SU-DHL-6 (cell line): ENCODE results near the gene CROCC.

Source experiments
- H2AFZ ChIP-seq: fragments of 200-600 bp; sonication (generic); 2 replicates; pipeline ENCODE4 v1.6.1; 2014; ENCODE audit warnings: low read depth, mild to moderate bottlenecking, moderate library complexity, mixed read lengths, antibody characterized with exemption, low read length; ENCODE audit not compliant: severe bottlenecking
- H3F3A ChIP-seq: fragments of 200-600 bp; shearing (Covaris generic); 2 replicates; pipeline ENCODE4 v1.6.0; 2016; ENCODE audit warnings: antibody characterized with exemption, mild to moderate bottlenecking; ENCODE audit not compliant: insufficient read depth
- H3K27ac ChIP-seq: fragments of 200-600 bp; sonication (generic); 2 replicates; pipeline ENCODE4 v1.5.1; 2016; ENCODE audit warnings: low read depth, mild to moderate bottlenecking, low read length, moderate library complexity, mixed read lengths
- H3K27me3 ChIP-seq: fragments of 200-600 bp; sonication (generic), shearing (Covaris generic); 2 replicates; pipeline ENCODE4 v1.6.0; 2014; ENCODE audit warnings: mild to moderate bottlenecking, low read length
- H3K36me3 ChIP-seq: fragments of 200-600 bp; sonication (generic); 2 replicates; pipeline ENCODE4 v1.6.1; 2014; ENCODE audit warnings: mild to moderate bottlenecking, low read length, mixed read lengths
- H3K4me2 ChIP-seq: fragments of 300-600, 200-600 bp; shearing (Covaris generic), sonication (generic); 2 replicates; pipeline ENCODE4 v1.6.0; 2014; ENCODE audit warnings: low read length, low read depth, mild to moderate bottlenecking; ENCODE audit not compliant: poor library complexity, severe bottlenecking
- H3K4me3 ChIP-seq: fragments of 200-600 bp; sonication (generic); 2 replicates; pipeline ENCODE4 v1.5.1; 2014; ENCODE audit warnings: antibody characterized with exemption, low read length, mild to moderate bottlenecking, mixed read lengths; ENCODE audit not compliant: insufficient read depth, poor library complexity, severe bottlenecking
- H3K79me2 ChIP-seq: fragments of 200-600 bp; sonication (generic); 2 replicates; pipeline ENCODE4 v1.6.1; 2014; ENCODE audit warnings: mild to moderate bottlenecking, low read length, moderate library complexity; ENCODE audit not compliant: insufficient read depth
- H3K9ac ChIP-seq: fragments of 200-600 bp; sonication (generic); 2 replicates; pipeline ENCODE4 v1.7.0; 2014; ENCODE audit warnings: mild to moderate bottlenecking, low read length
- H3K9me2 ChIP-seq: fragments of 200-600 bp; sonication (generic); replicated peaks from 2 replicates; pipeline ENCODE4 v1.6.1; 2014; ENCODE audit warnings: low read length; ENCODE audit not compliant: insufficient read depth
- H3K9me3 ChIP-seq: fragments of 200-600 bp; sonication (generic); 2 replicates; pipeline ENCODE4 v1.6.1; 2014; ENCODE audit warnings: low read length, mixed read lengths; ENCODE audit not compliant: insufficient read depth
- H4K20me1 ChIP-seq: fragments of 200-600 bp; sonication (generic); 2 replicates; pipeline ENCODE4 v1.6.1; 2014; ENCODE audit warnings: low read depth, mild to moderate bottlenecking, antibody characterized with exemption, low read length, moderate library complexity, mixed read lengths
- EZH2phosphoT487 ChIP-seq: fragments of 200-600 bp; sonication (generic), shearing (Covaris generic); conservative IDR thresholded peaks from 2 replicates; pipeline ENCODE4 v1.6.1; 2018; ENCODE audit warnings: mild to moderate bottlenecking, antibody characterized with exemption, low read length, moderate library complexity, mixed read lengths
- TF ChIP-seq, protein P1 (sequence below): fragments of 200-600 bp; sonication (generic); IDR thresholded peaks from one replicate; pipeline ENCODE4 v1.5.1; 2017; ENCODE audit warnings: antibody characterized with exemption, mild to moderate bottlenecking, low read length, moderate library complexity; ENCODE audit not compliant: insufficient read depth, poor library complexity, severe bottlenecking

Gene CROCC

GRCh38 chr1:16998589-16998988, 76.9 kb downstream of the CROCC start:
- no peaks in the 10 kb centered on the region for H4K20me1 ChIP-seq
- no peak overlapping the region for H3K4me3 ChIP-seq
- no peaks in the 10 kb centered on the region for H3K27me3 ChIP-seq
- no peaks in the 10 kb centered on the region for H3K79me2 ChIP-seq
- no peak overlapping the region for H3K27ac ChIP-seq
- no peaks in the 10 kb centered on the region for H3F3A ChIP-seq
- H3K4me2 ChIP-seq = no peak overlapping the region
- H3K36me3 ChIP-seq = no peaks in the 10 kb centered on the region
- H3K9me3 ChIP-seq = no peaks in the 10 kb centered on the region
- TF ChIP-seq EZH2phosphoT487 = no peak
- TF ChIP-seq, protein P1, sequence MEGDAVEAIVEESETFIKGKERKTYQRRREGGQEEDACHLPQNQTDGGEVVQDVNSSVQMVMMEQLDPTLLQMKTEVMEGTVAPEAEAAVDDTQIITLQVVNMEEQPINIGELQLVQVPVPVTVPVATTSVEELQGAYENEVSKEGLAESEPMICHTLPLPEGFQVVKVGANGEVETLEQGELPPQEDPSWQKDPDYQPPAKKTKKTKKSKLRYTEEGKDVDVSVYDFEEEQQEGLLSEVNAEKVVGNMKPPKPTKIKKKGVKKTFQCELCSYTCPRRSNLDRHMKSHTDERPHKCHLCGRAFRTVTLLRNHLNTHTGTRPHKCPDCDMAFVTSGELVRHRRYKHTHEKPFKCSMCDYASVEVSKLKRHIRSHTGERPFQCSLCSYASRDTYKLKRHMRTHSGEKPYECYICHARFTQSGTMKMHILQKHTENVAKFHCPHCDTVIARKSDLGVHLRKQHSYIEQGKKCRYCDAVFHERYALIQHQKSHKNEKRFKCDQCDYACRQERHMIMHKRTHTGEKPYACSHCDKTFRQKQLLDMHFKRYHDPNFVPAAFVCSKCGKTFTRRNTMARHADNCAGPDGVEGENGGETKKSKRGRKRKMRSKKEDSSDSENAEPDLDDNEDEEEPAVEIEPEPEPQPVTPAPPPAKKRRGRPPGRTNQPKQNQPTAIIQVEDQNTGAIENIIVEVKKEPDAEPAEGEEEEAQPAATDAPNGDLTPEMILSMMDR = no peak
- H3K9me2 ChIP-seq = no peaks in the 10 kb centered on the region
- no peak overlapping the region for H2AFZ ChIP-seq
- H3K9ac ChIP-seq = no peak overlapping the region

GRCh38 chr1:16999863-17000262, 78.1 kb downstream of the CROCC start:
- no peak overlapping the region for H3K4me3 ChIP-seq
- TF ChIP-seq EZH2phosphoT487 = no peak
- H3K9ac ChIP-seq = no peak overlapping the region
- no peak overlapping the region for H2AFZ ChIP-seq
- no peaks in the 10 kb centered on the region for H3K9me2 ChIP-seq
- no peaks in the 10 kb centered on the region for H3K9me3 ChIP-seq
- H3K79me2 ChIP-seq = no peaks in the 10 kb centered on the region
- H4K20me1 ChIP-seq = no peaks in the 10 kb centered on the region
- H3K27me3 ChIP-seq = no peaks in the 10 kb centered on the region
- H3F3A ChIP-seq = no peaks in the 10 kb centered on the region
- no peaks in the 10 kb centered on the region for H3K36me3 ChIP-seq
- H3K4me2 ChIP-seq = no peak overlapping the region
- no peak overlapping the region for H3K27ac ChIP-seq

- Histone ChIP-seq H4K20me1 (no peaks in the 10 kb centered on the region), H2AFZ (no peak overlapping the region), H3K79me2 (no peaks in the 10 kb centered on the region), H3K36me3 (no peaks in the 10 kb centered on the region), H3K27me3 (no peaks in the 10 kb centered on the region), H3K27ac (no peak overlapping the region), H3K9ac (no peak overlapping the region), H3F3A (no peaks in the 10 kb centered on the region), H3K4me3 (no peak overlapping the region), H3K4me2 (no peak overlapping the region), H3K9me3 (no peaks in the 10 kb centered on the region), H3K9me2 (no peaks in the 10 kb centered on the region)
- no peak for TF ChIP-seq EZH2phosphoT487
- TF ChIP-seq, protein P1 = no peak
Measured at GRCh38 chr1:17001760-17002523, 80.2 kb downstream of the CROCC start.

DNA sequence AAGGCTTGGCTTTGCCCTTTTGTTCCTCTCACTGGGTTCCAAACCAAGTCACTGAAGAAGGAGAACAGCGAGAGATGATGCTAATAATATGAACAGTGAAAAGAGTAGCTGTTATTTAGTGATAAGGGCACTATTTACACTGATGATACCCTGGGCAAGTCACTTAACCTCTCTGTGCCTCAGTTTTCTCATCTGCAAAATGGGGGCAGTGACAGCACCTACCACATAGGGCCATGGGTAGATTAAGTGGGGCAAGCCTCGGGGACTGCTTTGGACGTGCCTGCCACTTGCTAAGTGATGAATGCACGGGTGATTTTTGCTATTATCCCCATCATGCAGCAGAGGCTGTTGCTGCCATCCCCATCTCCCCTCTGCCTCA, 80.8 kb downstream of the CROCC start:
- Histone ChIP-seq H3K9me3 (no peaks in the 10 kb centered on the region), H3K9ac (no peak overlapping the region), H3K4me2 (no peak overlapping the region), H3K36me3 (no peaks in the 10 kb centered on the region), H4K20me1 (no peaks in the 10 kb centered on the region), H2AFZ (no peak overlapping the region), H3K9me2 (no peaks in the 10 kb centered on the region), H3K79me2 (no peaks in the 10 kb centered on the region), H3K27me3 (no peaks in the 10 kb centered on the region), H3K4me3 (no peak overlapping the region), H3K27ac (no peak overlapping the region), H3F3A (no peaks in the 10 kb centered on the region)
- no peak for TF ChIP-seq EZH2phosphoT487
